Activated naive CD4-positive, alpha-beta T cell treated with anti-CD3 and anti-CD28 coated beads, Interleukin-2, amount 50 U/mL, for 24 hours (primary cell): Measurements from ENCODE around the gene FAM43B.

Experiments used
- H3K27ac Mint-ChIP-seq: one replicate; pipeline ENCODE4 v1.8.0; 2021; ENCODE audit warnings: mild to moderate bottlenecking, mixed read lengths
- H3K27me3 Mint-ChIP-seq: one replicate; pipeline ENCODE4 v1.8.0; 2021; ENCODE audit warnings: mixed read lengths
- H3K36me3 Mint-ChIP-seq: one replicate; pipeline ENCODE4 v1.8.0; 2021; ENCODE audit warnings: mixed read lengths
- H3K4me1 Mint-ChIP-seq: one replicate; pipeline ENCODE4 v1.8.0; 2021; ENCODE audit warnings: mixed read lengths
- H3K4me3 Mint-ChIP-seq: one replicate; pipeline ENCODE4 v1.8.0; 2021; ENCODE audit warnings: mild to moderate bottlenecking, mixed read lengths
- H3K9me3 Mint-ChIP-seq: one replicate; pipeline ENCODE4 v1.8.0; 2021; ENCODE audit warnings: mixed read lengths

FAM43B gene

GRCh38 chr1:20574686-20575540 lies 22.5 kb downstream of the FAM43B start:
- Mint-ChIP-seq H3K4me3 (no peak overlapping the region), H3K27ac (no peak overlapping the region), H3K27me3 (peaks cover 18% of the 10 kb centered on the region), H3K36me3 (no peaks in the 10 kb centered on the region), H3K4me1 (peaks cover 11% of the 10 kb centered on the region), H3K9me3 (no peaks in the 10 kb centered on the region)

GRCh38 chr1:20575541-20576336 lies 23.4 kb downstream of the FAM43B start:
- Mint-ChIP-seq H3K36me3 (no peaks in the 10 kb centered on the region), H3K9me3 (no peaks in the 10 kb centered on the region), H3K27me3 (peaks cover 16% of the 10 kb centered on the region), H3K4me1 (peaks cover 11% of the 10 kb centered on the region), H3K27ac (no peak overlapping the region), H3K4me3 (no peak overlapping the region)

- Mint-ChIP-seq H3K27ac (no peak overlapping the region), H3K4me3 (no peak overlapping the region), H3K27me3 (peaks cover 7% of the 10 kb centered on the region), H3K36me3 (no peaks in the 10 kb centered on the region), H3K9me3 (no peaks in the 10 kb centered on the region), H3K4me1 (peaks cover 11% of the 10 kb centered on the region)
Measured at GRCh38 chr1:20578062-20578461, 25.7 kb downstream of the FAM43B start.

- H3K4me3 Mint-ChIP-seq: no peak overlapping the region
- H3K36me3 Mint-ChIP-seq: no peaks in the 10 kb centered on the region
- peaks cover 4% of the 10 kb centered on the region for H3K4me1 Mint-ChIP-seq
- peaks cover 2% of the 10 kb centered on the region for H3K27me3 Mint-ChIP-seq
- H3K9me3 Mint-ChIP-seq: no peaks in the 10 kb centered on the region
- no peak overlapping the region for H3K27ac Mint-ChIP-seq
Measured at GRCh38 chr1:20578721-20579395, 26.5 kb downstream of the FAM43B start.

- Mint-ChIP-seq H3K4me1 (peaks cover 9% of the 10 kb centered on the region), H3K27me3 (peaks cover 22% of the 10 kb centered on the region), H3K4me3 (no peak overlapping the region), H3K9me3 (no peaks in the 10 kb centered on the region), H3K27ac (no peak overlapping the region), H3K36me3 (no peaks in the 10 kb centered on the region)
Measured at GRCh38 chr1:20584890-20585289, 32.5 kb downstream of the FAM43B start.

GRCh38 chr1:20586953-20587660 lies 34.7 kb downstream of the FAM43B start:
- Mint-ChIP-seq H3K4me3 (no peak overlapping the region), H3K4me1 (peaks cover 11% of the 10 kb centered on the region), H3K36me3 (no peaks in the 10 kb centered on the region), H3K27me3 (peaks cover 30% of the 10 kb centered on the region), H3K9me3 (no peaks in the 10 kb centered on the region), H3K27ac (no peak overlapping the region)

GRCh38 chr1:20587661-20588053 lies 35.3 kb downstream of the FAM43B start:
- no peaks in the 10 kb centered on the region for H3K36me3 Mint-ChIP-seq
- H3K9me3 Mint-ChIP-seq: no peaks in the 10 kb centered on the region
- peaks cover 34% of the 10 kb centered on the region for H3K27me3 Mint-ChIP-seq
- H3K27ac Mint-ChIP-seq: no peak overlapping the region
- no peak overlapping the region for H3K4me3 Mint-ChIP-seq
- peaks cover 11% of the 10 kb centered on the region for H3K4me1 Mint-ChIP-seq

GRCh38 chr1:20588634-20589225 lies 36.4 kb downstream of the FAM43B start, which contains the start of gene CDA:
TSS of gene CDA (plus strand) at chr1:20589097. CDS start at chr1:20589130, 33 bp downstream.
- Mint-ChIP-seq H3K36me3 (no peaks in the 10 kb centered on the region), H3K4me3 (no peak within 1 kb of the TSS), H3K27ac (peak within 1 kb of the TSS; percentile 69), H3K9me3 (no peaks in the 10 kb centered on the region), H3K4me1 (peaks cover 11% of the 10 kb centered on the region), H3K27me3 (peaks cover 34% of the 10 kb centered on the region)

GRCh38 chr1:20589331-20590278 lies 37.2 kb downstream of the FAM43B start:
- H3K4me3 Mint-ChIP-seq: no peak overlapping the region
- no peaks in the 10 kb centered on the region for H3K36me3 Mint-ChIP-seq
- H3K27ac Mint-ChIP-seq: no peak overlapping the region
- no peaks in the 10 kb centered on the region for H3K9me3 Mint-ChIP-seq
- H3K4me1 Mint-ChIP-seq: peaks cover 11% of the 10 kb centered on the region
- peaks cover 31% of the 10 kb centered on the region for H3K27me3 Mint-ChIP-seq

GRCh38 chr1:20590306-20590777 lies 38.0 kb downstream of the FAM43B start:
- Mint-ChIP-seq H3K9me3 (no peaks in the 10 kb centered on the region), H3K27me3 (peaks cover 28% of the 10 kb centered on the region), H3K4me3 (no peak overlapping the region), H3K27ac (no peak overlapping the region), H3K36me3 (no peaks in the 10 kb centered on the region), H3K4me1 (peaks cover 11% of the 10 kb centered on the region)

GRCh38 chr1:20593756-20594155 lies 41.4 kb downstream of the FAM43B start:
- Mint-ChIP-seq H3K36me3 (no peaks in the 10 kb centered on the region), H3K4me3 (no peak overlapping the region), H3K27ac (no peak overlapping the region), H3K9me3 (no peaks in the 10 kb centered on the region), H3K4me1 (peaks cover 11% of the 10 kb centered on the region), H3K27me3 (peaks cover 22% of the 10 kb centered on the region)

GRCh38 chr1:20594746-20595145 lies 42.4 kb downstream of the FAM43B start:
- H3K27me3 Mint-ChIP-seq: peaks cover 16% of the 10 kb centered on the region
- no peaks in the 10 kb centered on the region for H3K36me3 Mint-ChIP-seq
- H3K4me1 Mint-ChIP-seq: peaks cover 3% of the 10 kb centered on the region
- no peak overlapping the region for H3K27ac Mint-ChIP-seq
- no peak overlapping the region for H3K4me3 Mint-ChIP-seq
- no peaks in the 10 kb centered on the region for H3K9me3 Mint-ChIP-seq

GRCh38 chr1:20596106-20596505 lies 43.7 kb downstream of the FAM43B start:
- Mint-ChIP-seq H3K4me3 (no peak overlapping the region), H3K9me3 (no peaks in the 10 kb centered on the region), H3K27ac (no peak overlapping the region), H3K36me3 (no peaks in the 10 kb centered on the region), H3K27me3 (peaks cover 9% of the 10 kb centered on the region), H3K4me1 (no peaks in the 10 kb centered on the region)

GRCh38 chr1:20597650-20598049 lies 45.3 kb downstream of the FAM43B start:
- Mint-ChIP-seq H3K27me3 (peaks cover 3% of the 10 kb centered on the region), H3K4me3 (no peak overlapping the region), H3K36me3 (no peaks in the 10 kb centered on the region), H3K4me1 (no peaks in the 10 kb centered on the region), H3K27ac (no peak overlapping the region), H3K9me3 (no peaks in the 10 kb centered on the region)
